HuH-7 (cell line): ENCODE results near the gene SHPK.

Experiments used
- DNase-seq: peaks from one replicate; pipeline ENCODE4 v3.0.0; 2011; ENCODE audit warnings: low spot score

The SHPK gene

DNA sequence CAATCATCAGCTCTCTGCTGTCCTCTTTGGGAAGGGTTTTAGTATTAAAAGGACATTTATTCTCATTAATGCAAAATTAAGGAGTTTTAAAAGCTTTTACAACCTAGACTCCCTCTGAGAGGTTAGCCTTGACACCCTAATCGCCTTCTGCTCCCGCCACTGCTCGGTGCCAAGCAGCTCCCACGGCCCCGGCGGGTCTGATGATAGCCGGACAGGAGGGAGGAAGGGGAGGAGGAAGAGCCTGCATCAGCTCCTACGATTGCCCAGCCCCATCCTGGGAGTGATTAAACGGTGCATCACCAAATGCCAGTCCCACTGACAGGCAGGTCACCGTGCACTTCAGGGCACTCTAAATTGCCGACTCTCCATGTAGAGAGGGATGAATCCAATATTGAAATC is 8.3 kb downstream of the SHPK start:
- no peak for DNase-seq

DNA sequence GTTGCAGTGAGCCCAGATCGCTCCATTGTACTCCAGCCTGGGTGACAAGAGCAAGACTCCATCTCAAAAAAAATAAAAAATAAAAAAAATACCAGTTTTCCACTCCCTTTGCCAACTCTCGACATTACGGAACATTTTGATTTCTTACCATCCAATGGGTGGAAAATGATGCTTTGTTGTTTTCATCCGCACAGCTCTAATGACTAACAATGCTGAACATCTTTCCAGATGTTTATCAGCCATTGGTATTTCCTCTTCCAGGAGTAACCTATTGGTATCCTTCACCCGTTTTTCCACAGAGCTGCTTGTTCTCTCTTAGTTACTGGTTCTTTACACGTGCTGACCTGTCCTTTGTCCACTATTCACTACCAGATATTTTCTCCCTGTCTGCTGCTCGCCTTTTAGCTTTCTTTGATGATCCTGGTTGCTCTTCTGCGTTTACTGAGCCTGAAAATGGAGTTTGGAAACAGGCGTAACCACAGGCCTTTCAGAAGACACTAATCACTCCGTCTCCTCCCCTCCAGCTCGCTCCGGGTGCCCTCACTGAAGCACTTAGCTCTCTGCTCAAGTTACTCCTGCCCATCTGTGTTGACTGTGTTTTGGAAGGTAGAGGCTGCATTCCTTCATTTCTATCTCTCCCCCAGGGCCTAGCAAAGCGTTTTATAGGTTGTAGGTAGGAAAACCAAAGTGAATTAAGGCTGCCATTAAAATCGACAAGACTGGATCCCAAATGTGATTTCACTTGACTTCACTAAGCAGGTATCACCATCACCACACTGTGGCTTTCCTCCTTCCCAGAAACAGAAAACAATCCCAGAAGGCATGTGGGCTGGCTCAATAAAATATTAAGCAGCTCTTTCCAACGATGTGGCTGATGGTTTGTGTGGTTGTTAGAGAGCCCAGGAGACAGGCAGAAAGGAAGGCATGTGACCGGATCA is 8.9 kb downstream of the SHPK start:
- no peak for DNase-seq

DNA sequence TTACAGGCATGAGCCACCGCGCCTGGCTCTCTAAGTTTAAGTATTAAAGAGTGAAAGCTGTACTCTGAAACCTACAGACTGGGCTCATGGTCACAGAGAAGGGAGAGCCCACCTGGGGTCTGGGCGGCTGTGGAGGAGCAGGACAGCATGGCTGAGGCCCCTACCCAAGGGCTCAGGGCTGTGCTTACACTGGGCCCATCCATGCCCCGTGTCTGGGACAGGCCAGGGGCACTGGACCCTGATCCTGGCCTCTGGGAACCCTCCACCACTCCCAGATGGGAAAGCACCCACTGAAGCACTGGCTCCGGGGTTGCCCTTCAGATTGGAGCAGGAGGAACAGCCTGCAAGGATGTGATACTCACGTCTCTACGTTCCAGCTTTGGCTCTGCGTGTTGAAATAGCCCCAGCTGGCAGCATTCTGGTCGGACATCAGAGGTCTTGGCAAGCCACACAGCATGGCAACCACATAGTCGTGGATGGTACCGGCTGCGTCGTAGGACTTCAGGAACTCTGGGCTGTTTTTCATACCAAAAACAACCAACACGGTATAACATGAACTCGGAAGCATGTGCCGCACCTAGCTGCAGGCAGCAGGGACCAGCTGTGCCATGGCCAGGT is 13.0 kb downstream of the SHPK start:
- no peak for DNase-seq

DNA sequence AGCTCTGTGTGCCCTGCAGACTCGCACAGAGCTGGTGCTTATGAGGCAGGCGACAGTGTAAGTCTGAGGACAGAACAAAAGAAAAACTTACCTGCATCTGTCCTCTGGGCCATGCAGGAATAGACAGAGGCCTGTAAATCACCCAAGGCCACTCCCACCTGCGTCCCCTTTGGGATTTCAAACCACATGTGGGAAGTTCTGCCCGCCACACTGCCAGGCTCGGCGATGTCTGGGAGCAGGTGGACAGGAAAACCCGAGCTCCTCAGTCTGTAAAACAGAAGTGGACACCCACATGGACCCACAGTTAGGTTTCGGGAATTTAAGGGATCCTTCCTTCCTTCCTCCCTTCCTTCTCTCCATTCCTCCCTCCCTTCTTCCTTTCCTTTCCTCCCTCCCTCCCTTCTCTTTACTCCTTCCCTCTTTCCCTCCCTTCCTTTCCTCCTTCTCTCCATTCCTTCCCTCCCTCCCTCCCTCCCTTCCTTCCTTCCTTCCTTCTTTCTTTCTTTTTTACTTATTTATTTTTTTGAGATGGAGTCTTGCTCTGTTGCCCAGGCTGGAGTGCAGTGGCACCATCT is 14.8 kb downstream of the SHPK start:
- DNase-seq, result no peak

DNA sequence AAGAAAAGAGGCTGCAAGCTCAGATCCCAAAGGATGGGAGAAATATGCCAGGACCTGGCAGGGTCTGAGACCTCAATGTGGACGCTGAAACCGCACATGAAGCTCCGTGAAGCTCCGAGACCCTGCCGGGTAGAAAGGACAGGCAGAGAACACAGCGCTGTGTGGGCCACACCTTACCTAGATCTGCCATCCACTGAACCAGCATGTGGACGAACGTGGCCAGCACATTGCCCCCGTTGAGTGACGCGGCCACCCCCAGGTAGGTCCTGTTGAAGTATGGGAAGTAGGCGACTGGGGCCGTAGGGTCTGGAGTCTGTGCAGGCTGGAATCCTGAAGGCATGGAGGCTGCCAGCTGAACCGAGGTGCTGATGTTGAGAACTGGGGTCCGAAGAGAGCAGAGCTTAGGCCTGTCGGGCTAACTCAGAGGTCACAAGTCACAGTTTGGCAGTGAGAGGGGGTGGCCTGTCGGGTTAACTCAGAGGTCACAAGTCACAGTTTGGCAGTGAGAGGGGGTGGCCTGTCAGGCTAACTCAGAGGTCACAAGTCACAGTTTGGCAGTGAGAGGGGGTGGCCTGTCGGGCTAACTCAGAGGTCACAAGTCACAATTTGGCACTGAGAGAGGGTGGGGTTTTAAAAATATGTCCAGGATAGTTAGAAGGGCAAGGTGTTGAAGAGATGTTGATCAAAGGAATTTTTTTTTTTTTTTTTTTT is 20.7 kb downstream of the SHPK start:
- no peak for DNase-seq

DNA sequence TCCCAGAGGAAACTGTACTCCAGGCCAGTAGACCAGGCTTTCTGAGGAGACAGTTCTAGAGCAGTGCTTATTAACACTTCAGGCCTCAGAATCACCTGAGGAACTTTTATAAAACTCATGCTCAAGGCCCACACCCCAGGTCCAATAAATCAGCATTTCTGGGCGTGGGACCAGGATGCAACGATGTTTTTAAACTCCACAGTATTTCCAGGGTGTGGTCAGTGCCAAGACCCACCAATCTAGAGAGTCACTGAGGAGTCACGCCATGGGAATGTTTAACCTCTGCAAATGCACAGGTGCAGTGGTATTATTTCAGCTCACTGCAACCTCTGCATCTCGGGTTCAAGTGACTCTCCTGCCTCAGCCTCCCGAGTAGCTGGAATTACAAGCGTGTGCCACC is 22.9 kb downstream of the SHPK start:
- DNase-seq, result no peak

DNA sequence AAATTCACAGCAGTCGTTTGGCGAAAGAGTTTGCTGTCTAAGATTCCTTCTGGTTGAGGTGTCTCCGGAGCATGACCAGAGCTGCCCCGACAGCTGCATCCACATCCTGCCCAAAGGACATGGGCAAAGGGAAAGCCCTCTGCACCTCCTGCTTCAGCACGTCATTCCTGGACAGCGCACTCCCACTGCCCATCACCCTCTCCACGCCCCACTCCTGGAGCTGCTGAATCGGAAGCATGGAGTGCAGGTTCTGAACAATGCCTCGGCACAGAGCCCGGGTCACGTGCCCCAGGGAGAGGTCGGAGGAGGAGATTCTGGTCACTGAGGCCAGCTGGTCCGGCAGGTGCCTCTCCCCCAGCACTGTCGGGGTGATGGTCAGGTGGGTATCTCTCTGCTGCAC is 25.5 kb downstream of the SHPK start:
- no peak for DNase-seq

DNA sequence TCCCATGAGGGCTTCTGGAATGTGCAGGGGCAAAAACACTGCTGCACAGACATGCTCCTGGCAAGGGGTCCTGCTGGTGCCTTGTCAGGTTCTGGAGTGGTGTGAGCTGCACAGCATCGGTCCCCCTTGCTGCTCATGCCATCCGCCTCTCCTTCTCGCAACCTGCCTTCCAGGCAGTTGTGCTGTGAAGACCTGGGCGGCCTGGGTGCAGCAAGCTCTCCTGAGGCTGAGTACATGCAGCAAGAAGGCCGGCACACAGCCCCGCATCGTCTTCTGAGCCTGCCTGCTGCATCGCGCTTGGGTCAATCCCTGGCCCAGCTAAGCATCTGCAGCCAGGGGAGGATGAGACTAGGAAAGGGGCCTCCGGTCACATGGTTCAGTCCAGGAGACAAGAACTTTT is 26.4 kb downstream of the SHPK start:
- DNase-seq, result no peak

DNA sequence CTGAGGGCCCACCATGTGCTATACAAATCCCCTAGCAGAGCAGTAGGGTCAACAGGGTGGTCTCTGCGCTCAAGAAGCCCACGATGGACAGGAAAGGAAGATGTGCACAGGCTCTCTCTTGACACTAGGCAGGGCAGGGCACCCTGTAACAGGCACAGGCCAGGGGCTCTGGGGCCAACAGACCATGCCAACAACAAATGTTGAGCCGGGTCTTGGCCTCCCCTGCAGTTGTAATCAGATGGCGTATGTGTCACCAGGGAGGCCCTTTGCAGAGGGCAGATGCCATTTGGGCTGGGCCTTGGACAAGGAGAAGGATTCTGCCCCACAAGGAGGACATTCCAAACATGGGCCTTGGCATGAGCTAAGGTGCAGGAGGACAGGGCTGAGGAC is 32.2 kb downstream of the SHPK start:
- DNase-seq, result no peak

DNA sequence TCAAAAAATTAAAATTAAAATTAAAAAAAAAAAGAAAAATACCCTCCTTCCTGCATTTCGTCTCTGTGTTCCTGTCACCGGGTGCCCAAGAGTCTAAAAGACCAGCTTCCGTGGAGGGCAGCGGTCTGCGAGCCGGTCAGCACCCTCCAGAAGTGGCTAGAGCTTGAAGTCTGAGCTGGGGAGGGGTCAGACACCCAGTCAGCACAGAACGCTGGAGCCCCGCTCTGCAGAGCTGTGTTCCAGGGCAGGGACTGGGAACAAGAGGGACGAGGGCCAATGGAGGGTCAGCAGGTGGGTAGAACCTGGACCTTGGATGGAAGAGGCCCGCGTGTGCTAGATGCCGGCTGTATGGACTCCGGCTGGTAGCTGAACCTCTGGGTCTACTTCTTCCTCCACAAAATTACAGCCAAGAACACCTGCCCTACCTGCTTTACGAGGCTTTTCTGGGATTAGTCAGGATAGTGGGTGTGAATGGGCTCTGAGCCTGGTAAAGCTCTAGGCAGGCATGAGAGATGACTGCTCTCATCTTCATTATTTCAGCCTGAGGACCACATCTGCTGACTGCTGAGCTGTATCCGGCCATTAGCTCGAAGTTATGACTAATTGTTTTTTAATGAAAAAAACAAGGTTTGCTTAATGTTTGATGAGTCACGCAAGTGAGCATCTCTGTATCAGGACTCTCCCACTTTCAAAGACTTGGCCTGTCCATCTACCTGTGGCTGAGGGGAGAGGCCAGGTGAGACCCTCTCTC is 32.8 kb downstream of the SHPK start:
- DNase-seq, result no peak

DNA sequence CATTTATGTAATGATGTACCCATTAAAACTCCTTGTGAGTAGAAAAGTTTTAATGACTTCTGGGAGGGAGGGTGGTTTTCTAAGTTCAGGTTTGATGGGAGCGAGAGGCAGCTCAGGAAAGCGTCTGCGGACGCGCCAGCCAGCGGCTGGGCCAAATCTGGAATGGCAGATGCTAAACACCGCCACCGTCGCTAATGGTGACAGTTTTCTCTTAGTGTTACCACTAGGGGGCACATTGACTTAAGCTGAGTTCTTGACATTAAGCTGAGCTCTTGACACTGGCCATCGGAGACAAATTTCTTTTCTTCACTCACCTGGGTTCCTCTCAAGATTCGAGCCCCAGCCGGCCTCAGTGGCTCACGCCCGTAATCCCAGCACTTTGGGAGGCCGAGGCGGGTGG is 33.6 kb downstream of the SHPK start:
- DNase-seq, result peak; percentile 32

DNA sequence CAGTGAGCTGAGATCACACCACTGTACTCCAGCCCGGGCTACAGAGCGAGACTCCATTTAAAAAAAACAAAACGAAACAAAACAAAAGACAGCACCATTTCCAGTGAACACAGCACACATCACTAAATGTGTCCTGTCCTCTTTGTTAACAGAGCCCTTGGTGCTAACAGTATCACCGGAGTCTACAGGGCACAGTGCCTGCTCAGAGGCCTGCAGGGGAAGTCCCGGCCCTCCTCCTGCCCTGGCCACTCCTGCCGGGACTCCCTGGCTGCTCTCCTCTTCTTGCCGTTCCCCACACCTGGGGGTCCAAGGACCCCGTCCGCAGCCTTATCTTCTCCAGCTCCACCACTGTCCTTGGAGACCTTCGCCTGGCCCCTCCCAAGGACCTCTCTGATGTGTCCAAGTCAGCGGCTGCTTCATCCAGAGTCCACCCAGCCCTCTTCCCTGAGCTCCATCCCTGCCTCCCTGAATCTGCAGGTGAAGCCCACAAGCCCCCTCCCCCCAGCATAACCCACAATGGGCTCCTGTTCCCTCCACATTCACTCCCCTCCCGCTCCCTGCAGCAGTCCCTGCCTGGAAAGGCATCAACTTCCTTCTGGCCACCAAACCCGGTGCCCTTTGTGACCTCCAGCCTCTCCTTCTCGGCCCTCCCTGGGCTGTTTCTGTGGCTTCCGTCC is 35.4 kb downstream of the SHPK start:
- no peak for DNase-seq

DNA sequence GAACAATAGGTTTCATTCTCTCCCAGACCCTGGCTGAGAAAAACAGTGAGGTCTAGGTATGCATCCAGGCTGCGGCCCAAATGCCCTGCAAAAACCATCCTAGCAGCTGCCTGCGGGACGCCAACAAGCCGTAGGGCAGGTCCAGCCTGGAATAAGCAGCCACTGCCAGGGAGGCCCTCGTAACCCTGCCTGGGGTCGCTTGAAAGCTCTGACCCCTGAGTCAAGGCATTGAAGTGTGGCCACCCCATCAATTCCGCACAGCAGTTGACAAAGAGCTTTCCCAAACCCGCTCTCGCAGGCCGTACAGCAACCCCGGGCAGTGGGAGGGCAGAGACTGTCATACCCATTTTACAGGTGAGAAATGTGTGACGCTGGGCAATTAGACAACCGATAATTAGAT is 38.0 kb downstream of the SHPK start:
- no peak for DNase-seq

DNA sequence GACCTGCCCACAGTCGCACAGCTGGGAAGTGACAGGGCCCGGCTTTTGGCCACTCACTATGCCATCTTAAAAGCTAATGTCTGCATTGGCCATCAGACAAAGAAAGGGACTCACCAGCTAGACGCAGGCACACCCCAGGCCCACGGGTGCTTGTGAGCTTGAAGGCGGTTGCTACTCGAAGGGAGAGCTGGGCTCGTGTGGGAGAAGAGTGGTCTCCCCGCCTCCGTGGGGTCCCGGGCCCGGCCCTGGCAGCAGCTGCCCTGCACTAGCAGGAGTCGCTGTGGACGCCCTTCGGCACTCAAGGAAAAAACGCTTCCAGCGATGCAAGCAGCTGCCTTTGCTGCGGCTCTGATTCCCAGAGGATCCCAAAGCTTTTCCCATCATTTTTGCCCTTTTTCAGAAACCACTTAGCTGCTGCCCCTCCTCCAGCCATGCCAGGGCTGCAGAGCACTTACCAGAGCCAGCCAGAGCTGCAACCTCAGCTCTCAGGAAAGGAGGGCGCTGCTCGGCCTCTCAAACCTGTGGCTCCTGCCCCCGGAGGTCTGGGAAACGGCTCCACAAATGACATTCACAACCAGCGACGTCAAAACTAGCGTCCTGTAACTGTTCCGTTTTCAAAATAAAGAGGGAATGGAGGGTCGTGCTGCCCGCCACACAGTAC is 39.1 kb downstream of the SHPK start:
- DNase-seq, result no peak

DNA sequence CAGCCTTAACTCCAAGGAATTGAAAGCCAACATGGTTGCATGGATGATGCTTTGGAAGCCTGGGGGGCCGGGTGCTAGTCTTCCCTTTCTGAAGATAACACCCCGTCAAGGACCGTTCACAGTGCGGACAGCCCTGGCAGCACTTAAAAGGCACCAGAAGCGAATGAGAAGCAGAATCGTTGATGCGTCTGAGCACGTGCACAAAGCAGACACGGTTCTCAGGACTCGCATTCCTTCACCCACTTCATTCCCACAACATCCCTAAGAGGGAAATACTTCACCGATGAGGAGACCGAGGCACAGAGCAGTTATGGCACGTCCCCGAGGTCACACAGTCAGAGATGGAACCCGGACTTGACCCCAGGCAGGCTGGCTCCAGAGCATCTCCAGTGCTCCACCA is 41.1 kb downstream of the SHPK start:
- DNase-seq, result no peak

DNA sequence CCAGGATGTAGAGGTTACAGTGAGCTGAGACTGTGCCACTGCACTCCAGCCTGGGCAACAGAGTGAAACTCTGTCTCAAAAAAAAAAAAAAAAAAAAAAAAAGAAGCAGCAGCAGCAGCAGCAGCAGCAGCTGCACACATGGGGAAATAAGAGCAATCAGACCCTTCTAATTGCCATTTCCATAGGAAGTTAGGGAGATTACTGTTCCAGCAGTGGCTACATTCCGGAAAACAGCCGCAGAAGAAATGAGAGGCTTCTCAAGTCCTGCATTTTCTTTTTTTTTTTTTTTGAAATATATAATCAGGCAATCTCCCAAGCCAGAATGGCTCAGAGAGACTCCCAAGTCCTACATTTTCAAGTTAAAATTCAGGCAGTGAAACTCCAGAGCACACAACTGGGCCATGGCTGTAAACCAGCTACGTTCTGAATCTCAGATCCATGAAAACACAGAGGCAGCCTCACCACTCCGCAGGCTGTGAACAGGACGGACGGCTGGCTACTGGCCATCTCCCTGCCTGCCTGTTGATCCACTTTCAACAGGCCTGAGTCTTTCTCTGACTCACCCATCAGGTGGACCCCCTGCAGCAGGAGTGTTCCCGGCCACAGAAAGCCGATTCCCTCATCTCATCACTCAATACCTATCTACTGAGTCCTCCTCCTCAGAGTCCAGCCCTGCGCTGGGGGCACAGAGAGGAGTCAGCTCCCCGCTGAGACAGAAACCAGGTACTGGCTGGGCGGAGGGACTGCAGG is 41.8 kb downstream of the SHPK start:
- no peak for DNase-seq

DNA sequence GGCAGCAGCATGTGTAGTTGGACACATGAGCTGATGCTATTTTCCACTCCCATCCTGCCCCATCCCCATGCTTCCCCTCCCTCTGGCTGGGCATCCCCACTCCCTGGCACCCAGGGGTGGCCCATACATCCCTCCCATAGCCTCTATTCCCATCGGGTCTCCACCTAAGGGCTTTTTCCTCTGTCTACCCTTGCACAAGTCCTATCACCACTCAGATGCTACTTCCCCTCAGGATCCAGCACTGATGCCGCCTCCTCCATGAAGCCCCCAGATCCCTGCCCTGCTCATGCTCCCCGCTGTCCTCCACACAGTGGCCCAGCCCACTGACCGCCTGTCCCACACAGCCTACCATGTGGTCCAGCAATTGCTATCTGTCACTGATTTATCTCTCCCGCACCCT is 42.7 kb downstream of the SHPK start:
- no peak for DNase-seq

DNA sequence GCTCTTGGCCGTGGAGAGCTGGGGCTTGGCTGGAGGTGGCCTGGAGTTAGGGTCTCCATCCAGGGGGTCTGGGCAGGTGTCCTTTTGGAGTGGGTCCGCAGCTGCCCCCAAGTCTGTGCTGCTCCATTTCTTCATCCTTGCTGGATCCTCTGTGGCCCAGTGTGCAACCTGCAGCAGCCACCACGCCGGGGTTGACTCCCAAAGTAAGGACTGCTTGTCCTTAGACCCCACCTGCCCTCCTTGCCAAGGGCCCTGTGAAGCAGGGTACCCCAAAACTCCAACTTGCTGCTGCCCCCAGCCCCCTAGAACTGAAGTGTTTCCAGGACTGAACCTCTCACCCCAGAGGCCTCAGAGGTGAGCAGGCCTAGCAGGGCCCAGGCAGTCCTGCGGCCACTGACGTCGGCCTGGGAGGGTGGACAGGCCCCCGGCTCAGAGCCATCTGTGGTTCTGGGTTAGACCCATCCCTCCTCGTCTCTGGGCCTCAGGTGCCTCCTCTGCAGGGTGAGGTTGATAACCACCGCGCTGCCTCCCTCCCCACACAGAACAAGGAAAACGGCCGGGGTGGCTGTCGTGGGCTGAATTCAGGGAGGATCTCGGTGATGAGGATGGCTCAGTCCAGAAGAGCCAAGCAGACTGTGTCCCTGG is 43.7 kb downstream of the SHPK start:
- no peak for DNase-seq

DNA sequence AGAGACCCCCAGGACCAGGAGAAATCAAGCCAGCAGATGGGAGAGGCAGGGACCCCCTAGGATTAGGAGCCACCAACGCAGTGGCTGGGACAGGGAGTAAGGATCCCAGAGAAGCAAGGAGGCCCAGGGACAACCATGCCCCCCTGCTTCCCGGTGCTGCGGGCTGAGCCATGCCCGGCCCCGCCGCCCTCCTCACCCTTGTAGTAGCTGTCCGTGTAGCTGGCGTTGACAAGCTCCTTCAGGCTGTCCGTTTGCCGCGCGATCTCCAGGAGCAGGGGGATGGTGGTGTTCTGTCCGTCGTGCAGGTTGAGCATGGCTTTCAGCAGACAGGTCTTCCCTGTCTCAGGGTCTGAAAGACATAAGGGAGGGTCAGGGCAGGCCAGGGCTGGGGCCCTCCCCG is 45.3 kb downstream of the SHPK start:
- no peak for DNase-seq

DNA sequence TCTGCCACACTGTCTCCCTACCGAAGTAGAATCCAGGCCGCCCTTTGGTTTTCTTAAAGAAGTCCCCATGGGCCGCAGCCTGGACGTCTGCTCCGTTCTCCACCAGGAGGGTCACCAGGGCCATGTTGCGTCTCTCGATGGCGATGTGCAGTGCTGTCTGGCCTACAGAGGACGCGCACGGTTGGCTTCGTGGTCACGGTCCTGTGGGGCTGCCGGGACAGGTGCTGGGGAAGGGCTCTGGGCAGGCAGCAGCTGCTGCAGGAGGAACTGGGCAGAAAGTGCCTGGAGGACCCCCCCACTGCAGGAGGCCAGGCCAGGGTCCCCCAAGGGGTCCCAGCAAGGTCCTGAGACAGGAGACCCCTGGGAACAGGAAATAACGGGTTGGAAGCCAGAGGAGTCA is 45.8 kb downstream of the SHPK start:
- DNase-seq, result no peak
